ENCODE results near the gene GPC1.

GRCh38 chr2:240447934-240448333, 12.5 kb downstream of the GPC1 start:
- TF ChIP-seq POLR2A (IDR thresholded peaks at IDR 0.05; ENCODE audit: low read depth, low read length), result no peak
- no peak for TF ChIP-seq POLR2AphosphoS5 (IDR thresholded peaks at IDR 0.05; ENCODE audit: low read depth, low read length)
